ENCODE results near the gene HIVEP3.

HIVEP3 gene

GRCh38 chr1:41474490-41475271, 444.0 kb downstream of the HIVEP3 start:
- DNase-seq = no peak

- DNase-seq = no peak
Observed at GRCh38 chr1:41473738-41474362, 444.9 kb downstream of the HIVEP3 start.

GRCh38 chr1:41471658-41472057, 447.1 kb downstream of the HIVEP3 start:
- DNase-seq = no peak

- no peak for DNase-seq
Observed at GRCh38 chr1:41469706-41470105, 449.0 kb downstream of the HIVEP3 start.

GRCh38 chr1:41468122-41468762, 450.5 kb downstream of the HIVEP3 start:
- DNase-seq = no peak

- no peak for DNase-seq
Observed at GRCh38 chr1:41467673-41468072, 451.0 kb downstream of the HIVEP3 start.

- DNase-seq = no peak
Observed at GRCh38 chr1:41466146-41466545, 452.6 kb downstream of the HIVEP3 start.

GRCh38 chr1:41465741-41466140, 453.0 kb downstream of the HIVEP3 start:
- DNase-seq = no peak

GRCh38 chr1:41464885-41465284, 453.8 kb downstream of the HIVEP3 start:
- DNase-seq = no peak

- no peak for DNase-seq
Observed at GRCh38 chr1:41463516-41463915, 455.2 kb downstream of the HIVEP3 start.

- no peak for DNase-seq
Observed at GRCh38 chr1:41462680-41463004, 456.1 kb downstream of the HIVEP3 start.

GRCh38 chr1:41461790-41462679, 456.7 kb downstream of the HIVEP3 start:
- DNase-seq = no peak

- DNase-seq = no peak
Observed at GRCh38 chr1:41456847-41457540, 461.7 kb downstream of the HIVEP3 start.
